Fibroblast of mammary gland (primary cell): ENCODE results near the gene ATXN2.
"Not testable (repeated sequence)": the region's sequence is repeated elsewhere in the genome, so short reads cannot be mapped to it uniquely, and the experiment has no call there.

Source experiments
- DNase-seq: peaks from one replicate; pipeline ENCODE4 v3.0.0-alpha.2; 2010; ENCODE audit warnings: low read depth
- H3K4me3 ChIP-seq: 2 replicates; pipeline ENCODE4 v1.5.1; 2011; ENCODE audit warnings: low read depth, mild to moderate bottlenecking, low read length, moderate library complexity; ENCODE audit not compliant: control insufficient read depth
- TF ChIP-seq, protein P1 (sequence below): conservative IDR thresholded peaks from 2 replicates; pipeline ENCODE4 v1.5.1; 2011; ENCODE audit warnings: low read depth, low read length, inconsistent platforms; ENCODE audit not compliant: control insufficient read depth, insufficient read depth

Gene ATXN2

GRCh38 chr12:111494676-111495075 lies 104.4 kb downstream of the ATXN2 start:
- H3K4me3 ChIP-seq = no peak overlapping the region
- TF ChIP-seq, protein P1, sequence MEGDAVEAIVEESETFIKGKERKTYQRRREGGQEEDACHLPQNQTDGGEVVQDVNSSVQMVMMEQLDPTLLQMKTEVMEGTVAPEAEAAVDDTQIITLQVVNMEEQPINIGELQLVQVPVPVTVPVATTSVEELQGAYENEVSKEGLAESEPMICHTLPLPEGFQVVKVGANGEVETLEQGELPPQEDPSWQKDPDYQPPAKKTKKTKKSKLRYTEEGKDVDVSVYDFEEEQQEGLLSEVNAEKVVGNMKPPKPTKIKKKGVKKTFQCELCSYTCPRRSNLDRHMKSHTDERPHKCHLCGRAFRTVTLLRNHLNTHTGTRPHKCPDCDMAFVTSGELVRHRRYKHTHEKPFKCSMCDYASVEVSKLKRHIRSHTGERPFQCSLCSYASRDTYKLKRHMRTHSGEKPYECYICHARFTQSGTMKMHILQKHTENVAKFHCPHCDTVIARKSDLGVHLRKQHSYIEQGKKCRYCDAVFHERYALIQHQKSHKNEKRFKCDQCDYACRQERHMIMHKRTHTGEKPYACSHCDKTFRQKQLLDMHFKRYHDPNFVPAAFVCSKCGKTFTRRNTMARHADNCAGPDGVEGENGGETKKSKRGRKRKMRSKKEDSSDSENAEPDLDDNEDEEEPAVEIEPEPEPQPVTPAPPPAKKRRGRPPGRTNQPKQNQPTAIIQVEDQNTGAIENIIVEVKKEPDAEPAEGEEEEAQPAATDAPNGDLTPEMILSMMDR = no peak
- no peak for DNase-seq

DNA sequence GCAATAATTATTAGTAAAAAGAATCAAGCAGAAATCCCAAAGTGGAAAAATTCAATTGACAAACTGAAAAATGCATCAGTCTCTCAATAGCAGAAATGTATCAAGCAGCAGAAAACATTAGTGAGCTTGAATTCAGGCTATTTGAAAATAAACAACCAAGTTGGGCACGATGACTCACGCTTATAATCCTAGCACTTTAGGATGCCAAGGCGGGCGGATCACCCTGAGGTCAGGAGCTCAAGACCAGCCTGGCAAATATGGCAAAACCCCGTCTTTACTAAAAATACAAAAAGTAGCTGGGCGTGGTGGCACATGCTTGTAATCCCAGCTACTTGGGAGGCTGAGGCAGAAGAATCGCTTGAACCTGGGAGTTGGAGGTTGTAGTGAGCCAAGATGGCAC lies 106.1 kb downstream of the ATXN2 start:
- peak; percentile 50 for DNase-seq

GRCh38 chr12:111488798-111489197 lies 110.3 kb downstream of the ATXN2 start:
- TF ChIP-seq, protein P1 = no peak
- DNase-seq = no peak
- no peak overlapping the region for H3K4me3 ChIP-seq

More for the DNA sequence above, 106.1 kb downstream of the ATXN2 start:
- not testable (repeated sequence) for H3K4me3 ChIP-seq

GRCh38 chr12:111488271-111488670 lies 110.8 kb downstream of the ATXN2 start:
- TF ChIP-seq, protein P1 = no peak
- no peak overlapping the region for H3K4me3 ChIP-seq
- peak; percentile 77 for DNase-seq

DNA sequence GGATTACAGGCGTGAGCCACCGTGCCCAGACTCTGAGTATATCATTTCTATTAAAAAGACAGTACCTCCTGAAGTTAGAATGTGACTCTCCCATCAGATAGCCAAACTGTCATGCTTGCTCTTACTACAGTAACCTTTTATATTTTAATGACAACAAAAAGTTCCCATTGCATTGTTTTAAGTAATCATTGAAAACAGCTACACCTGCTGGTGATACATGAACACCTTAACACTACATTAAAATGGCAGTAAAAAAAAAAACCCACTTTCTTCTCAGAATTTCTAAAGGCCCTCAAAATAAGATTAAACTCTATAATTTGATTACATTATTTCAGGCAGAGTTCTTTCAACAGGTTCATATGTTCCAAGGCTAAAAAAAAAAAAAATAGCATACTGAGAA lies 116.7 kb downstream of the ATXN2 start:
- DNase-seq = no peak
- no peak overlapping the region for H3K4me3 ChIP-seq
- TF ChIP-seq, protein P1 = peak; percentile 17

DNA sequence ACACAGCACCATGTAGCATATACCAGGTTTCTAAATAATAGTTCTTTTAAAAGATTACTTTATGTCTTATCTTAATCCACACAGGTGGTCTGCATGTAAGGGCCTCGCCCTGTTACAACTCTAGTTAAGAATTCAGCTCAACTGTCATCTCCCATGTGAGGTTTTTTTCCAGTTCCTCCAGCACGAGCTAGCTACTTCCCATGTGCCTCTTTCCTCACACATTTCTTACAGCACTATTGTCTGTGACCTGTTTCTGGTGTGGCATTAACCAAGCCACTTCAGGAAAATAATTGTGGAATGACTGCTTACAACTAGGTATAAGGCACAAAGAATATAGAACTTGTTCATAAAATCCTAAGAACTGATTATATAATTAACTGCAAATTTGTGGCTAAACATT lies 127.9 kb downstream of the ATXN2 start:
- TF ChIP-seq, protein P1 = no peak
- no peak for DNase-seq
- no peak overlapping the region for H3K4me3 ChIP-seq

DNA sequence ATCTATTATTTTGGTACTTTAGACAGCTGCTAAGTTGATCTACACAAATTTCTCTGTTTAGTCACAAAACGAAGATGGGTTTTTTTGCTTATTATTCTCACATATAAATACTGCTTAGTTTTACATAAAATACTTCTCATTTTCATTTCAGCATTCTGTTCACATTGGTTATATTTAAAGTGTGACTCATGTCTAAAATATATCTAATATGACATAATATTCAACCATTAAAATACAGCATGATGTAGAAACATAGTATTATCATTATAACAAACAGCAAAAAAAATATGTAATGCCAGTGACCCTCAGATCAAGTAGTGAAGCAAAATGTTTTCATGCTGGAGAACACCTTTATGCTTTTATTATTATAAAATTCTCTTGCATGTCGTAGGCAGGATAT lies 129.7 kb downstream of the ATXN2 start:
- no peak overlapping the region for H3K4me3 ChIP-seq
- TF ChIP-seq, protein P1 = no peak
- DNase-seq = no peak
